ENCODE measurements around the gene CLDN10.

DNA sequence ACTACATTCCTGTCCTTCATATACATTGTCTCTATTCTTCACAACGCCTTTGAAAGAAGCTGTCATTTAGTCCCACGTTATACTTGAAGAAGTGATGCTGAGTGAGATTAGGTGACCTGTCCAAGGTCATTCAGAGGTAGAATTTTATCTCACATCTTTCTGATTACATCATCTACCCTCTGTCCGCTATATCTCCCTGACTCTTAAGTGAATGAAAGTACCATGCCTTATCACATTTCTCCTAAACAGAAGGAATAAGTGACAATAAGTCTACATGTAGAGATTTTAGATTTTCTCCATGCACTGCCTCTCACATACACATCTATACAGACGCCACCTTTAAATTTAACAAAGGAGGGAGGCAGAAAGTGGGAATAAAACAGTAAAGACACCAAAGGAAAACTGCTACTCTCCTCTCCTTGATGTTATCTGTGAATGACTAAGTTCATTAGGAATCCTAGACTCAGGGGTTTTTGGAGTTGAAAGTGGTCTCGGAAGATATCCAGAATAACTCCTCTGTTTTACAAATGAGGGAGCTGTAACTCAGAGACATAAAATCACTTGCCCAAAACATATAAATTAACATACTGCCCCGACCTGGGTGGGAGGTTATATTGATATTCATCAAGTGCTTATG, 4.9 kb upstream of the CLDN10 start:
- TF ChIP-seq, protein P1, sequence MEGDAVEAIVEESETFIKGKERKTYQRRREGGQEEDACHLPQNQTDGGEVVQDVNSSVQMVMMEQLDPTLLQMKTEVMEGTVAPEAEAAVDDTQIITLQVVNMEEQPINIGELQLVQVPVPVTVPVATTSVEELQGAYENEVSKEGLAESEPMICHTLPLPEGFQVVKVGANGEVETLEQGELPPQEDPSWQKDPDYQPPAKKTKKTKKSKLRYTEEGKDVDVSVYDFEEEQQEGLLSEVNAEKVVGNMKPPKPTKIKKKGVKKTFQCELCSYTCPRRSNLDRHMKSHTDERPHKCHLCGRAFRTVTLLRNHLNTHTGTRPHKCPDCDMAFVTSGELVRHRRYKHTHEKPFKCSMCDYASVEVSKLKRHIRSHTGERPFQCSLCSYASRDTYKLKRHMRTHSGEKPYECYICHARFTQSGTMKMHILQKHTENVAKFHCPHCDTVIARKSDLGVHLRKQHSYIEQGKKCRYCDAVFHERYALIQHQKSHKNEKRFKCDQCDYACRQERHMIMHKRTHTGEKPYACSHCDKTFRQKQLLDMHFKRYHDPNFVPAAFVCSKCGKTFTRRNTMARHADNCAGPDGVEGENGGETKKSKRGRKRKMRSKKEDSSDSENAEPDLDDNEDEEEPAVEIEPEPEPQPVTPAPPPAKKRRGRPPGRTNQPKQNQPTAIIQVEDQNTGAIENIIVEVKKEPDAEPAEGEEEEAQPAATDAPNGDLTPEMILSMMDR (IDR thresholded peaks at IDR 0.05; ENCODE audit: poor library complexity, severe bottlenecking): no peak
- no peak for TF ChIP-seq EP300 (conservative IDR thresholded peaks at IDR 0.05; ENCODE audit: poor library complexity, severe bottlenecking)
- no peak for TF ChIP-seq EZH2 (IDR thresholded peaks at IDR 0.05; ENCODE audit: borderline replicate concordance, insufficient read depth, low read length, poor library complexity, severe bottlenecking)
- TF ChIP-seq, protein P2, sequence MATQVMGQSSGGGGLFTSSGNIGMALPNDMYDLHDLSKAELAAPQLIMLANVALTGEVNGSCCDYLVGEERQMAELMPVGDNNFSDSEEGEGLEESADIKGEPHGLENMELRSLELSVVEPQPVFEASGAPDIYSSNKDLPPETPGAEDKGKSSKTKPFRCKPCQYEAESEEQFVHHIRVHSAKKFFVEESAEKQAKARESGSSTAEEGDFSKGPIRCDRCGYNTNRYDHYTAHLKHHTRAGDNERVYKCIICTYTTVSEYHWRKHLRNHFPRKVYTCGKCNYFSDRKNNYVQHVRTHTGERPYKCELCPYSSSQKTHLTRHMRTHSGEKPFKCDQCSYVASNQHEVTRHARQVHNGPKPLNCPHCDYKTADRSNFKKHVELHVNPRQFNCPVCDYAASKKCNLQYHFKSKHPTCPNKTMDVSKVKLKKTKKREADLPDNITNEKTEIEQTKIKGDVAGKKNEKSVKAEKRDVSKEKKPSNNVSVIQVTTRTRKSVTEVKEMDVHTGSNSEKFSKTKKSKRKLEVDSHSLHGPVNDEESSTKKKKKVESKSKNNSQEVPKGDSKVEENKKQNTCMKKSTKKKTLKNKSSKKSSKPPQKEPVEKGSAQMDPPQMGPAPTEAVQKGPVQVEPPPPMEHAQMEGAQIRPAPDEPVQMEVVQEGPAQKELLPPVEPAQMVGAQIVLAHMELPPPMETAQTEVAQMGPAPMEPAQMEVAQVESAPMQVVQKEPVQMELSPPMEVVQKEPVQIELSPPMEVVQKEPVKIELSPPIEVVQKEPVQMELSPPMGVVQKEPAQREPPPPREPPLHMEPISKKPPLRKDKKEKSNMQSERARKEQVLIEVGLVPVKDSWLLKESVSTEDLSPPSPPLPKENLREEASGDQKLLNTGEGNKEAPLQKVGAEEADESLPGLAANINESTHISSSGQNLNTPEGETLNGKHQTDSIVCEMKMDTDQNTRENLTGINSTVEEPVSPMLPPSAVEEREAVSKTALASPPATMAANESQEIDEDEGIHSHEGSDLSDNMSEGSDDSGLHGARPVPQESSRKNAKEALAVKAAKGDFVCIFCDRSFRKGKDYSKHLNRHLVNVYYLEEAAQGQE (IDR thresholded peaks at IDR 0.05; ENCODE audit: borderline replicate concordance): no peak
